ENCODE results near the gene NOVA1.

NOVA1 gene

DNA sequence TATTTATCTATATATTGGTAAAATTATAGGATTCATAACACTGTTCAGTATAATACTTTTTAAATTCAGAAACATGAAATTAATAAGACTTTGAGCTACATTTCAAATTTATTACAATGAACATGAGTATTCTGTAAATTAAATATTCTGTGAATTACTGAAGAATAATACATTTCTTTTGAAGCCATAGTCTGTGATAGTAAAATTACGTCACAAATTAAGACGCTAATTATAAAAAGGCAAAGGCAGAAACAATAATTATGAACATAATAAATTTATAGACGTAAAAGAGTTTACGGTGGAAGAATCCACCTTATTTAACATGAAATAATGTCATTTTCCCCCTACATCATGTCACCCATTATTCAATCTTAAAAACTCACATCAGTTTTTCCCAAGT, 118.9 kb downstream of the NOVA1 start:
- TF ChIP-seq, protein P1, sequence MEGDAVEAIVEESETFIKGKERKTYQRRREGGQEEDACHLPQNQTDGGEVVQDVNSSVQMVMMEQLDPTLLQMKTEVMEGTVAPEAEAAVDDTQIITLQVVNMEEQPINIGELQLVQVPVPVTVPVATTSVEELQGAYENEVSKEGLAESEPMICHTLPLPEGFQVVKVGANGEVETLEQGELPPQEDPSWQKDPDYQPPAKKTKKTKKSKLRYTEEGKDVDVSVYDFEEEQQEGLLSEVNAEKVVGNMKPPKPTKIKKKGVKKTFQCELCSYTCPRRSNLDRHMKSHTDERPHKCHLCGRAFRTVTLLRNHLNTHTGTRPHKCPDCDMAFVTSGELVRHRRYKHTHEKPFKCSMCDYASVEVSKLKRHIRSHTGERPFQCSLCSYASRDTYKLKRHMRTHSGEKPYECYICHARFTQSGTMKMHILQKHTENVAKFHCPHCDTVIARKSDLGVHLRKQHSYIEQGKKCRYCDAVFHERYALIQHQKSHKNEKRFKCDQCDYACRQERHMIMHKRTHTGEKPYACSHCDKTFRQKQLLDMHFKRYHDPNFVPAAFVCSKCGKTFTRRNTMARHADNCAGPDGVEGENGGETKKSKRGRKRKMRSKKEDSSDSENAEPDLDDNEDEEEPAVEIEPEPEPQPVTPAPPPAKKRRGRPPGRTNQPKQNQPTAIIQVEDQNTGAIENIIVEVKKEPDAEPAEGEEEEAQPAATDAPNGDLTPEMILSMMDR (IDR thresholded peaks at IDR 0.05; ENCODE audit: low read depth, low read length) = no peak
- no peak for DNase-seq (ENCODE audit: low read depth, low spot score)
- H3K4me3 ChIP-seq (ENCODE audit: low read depth, low read length) = no peak overlapping the region
- in situ Hi-C loops (cut with HindIII; ENCODE audit: low sequenced_read_pairs) = no loop called here

DNA sequence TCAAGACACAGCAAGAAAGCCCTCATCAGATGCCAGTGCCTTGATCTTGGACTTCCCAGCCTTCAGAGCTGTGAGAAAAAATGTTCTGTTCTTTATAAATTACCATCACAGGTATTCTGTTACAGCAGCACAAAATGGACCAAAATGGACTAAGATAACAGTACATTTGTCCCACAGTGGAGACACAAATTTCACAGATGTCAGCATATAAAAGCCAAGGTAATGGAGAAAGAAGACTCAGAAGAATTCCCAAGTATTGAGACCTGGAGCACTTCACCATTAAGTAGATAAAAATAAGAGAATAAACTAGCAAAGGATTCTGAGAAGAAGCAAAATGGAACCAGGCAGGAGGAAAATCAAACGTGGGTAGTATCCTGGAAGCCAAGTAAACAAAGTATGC, 131.0 kb downstream of the NOVA1 start:
- in situ Hi-C loops (cut with HindIII; ENCODE audit: low sequenced_read_pairs) = no loop called here
- TF ChIP-seq, protein P1 (IDR thresholded peaks at IDR 0.05; ENCODE audit: low read depth, low read length) = no peak
- no peak overlapping the region for H3K4me3 ChIP-seq (ENCODE audit: low read depth, low read length)

DNA sequence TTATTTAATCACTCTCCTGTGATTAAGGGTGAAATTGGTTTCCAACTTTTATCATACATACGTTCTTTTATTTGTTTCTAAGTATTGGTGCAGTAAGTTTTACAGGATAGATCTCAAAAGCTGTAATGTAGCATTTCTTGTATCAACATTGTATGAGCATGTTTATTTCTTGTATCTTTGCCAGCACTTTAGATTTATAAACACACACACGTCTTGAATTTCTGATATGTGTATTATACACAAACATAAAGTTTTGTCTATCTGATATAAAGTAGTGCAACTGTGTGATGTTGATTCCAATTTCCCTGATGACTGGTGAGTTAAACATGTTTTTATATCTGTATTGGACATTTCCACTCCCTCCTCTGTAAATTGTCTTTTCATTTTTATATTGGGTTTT, 134.7 kb downstream of the NOVA1 start:
- TF ChIP-seq, protein P1 (IDR thresholded peaks at IDR 0.05; ENCODE audit: low read depth, low read length) = no peak
- H3K4me3 ChIP-seq (ENCODE audit: low read depth, low read length) = no peak overlapping the region
- DNase-seq (ENCODE audit: low read depth, low spot score) = no peak
- in situ Hi-C loops (cut with HindIII; ENCODE audit: low sequenced_read_pairs) = no loop called here

More for the DNA sequence above, 131.0 kb downstream of the NOVA1 start:
- DNase-seq (ENCODE audit: low read depth, low spot score) = no peak

DNA sequence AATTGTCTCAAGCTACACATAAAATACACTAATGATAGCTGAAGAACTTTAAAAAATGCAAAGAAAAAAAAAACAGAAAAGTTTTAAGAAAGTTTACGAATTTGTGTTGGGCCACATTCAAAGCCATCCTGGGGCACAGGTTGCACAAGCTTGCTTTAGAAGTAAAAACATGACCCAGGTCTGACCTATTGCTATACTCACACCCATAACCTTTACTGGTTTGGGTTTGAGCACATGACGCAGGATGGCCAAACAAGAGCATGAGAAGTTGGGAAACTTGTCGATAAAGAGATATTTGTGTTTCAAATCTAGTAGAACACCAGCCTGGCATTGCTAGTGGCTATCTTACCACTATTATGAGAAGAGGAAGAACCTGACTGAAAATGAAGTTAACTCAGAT, 143.7 kb downstream of the NOVA1 start:
- DNase-seq (ENCODE audit: low read depth, low spot score) = no peak
- H3K4me3 ChIP-seq (ENCODE audit: low read depth, low read length) = no peak overlapping the region
- in situ Hi-C loops (cut with HindIII; ENCODE audit: low sequenced_read_pairs) = no loop called here
- TF ChIP-seq, protein P1 (IDR thresholded peaks at IDR 0.05; ENCODE audit: low read depth, low read length) = no peak

DNA sequence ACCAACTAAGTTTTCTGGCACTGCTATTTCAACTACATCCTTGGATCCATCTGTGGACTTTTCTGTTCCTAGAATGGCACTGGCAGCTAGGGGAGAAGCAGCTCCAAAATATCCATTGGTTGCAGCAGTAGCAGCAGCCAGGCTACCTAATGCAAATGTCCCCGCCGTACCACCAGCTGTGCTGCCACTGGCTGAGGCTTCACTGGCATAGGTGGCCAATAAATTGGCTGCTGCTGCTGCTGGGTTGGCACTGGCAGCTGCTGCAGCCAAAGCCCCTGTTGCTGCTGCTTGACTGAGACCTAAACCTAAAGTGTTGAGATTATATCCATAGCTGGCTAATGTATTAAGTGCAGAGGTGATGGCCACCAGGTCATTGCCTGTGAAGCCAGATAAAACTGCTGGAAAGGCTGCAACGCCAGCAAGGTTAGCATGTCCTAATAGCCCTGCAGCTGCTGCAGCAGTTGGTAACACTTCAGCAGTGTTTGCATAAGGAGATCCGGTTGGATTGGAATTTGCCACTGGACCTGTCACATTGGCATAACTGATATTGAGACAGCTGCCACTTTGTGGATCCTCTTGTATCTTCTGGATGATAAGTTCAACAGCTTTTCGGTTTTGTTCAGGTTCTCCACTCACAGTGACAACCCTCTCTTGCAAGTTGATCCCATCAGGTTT, 149.5 kb downstream of the NOVA1 start:
- in situ Hi-C loops (cut with HindIII; ENCODE audit: low sequenced_read_pairs) = no loop called here

DNA sequence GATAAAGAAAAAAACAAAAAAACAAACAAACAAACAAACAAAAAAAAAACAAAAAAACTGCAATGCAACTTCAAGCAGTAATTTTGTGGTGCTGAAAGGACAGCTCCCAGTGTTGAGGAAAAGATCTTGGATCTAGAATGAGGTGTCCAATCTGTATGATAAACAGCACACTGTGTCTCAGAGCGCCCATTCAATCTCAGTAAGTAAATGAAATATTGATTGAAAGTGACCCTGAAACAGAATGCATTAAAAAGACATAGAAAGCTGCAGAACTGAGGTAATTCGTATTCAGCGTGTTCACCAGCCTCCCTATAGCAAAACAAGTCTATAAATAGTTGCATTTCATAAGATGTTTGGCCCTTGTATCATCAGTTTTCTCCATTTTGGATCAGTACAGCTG, 153.0 kb downstream of the NOVA1 start:
- in situ Hi-C loops (cut with HindIII; ENCODE audit: low sequenced_read_pairs) = no loop called here
- TF ChIP-seq, protein P1 (IDR thresholded peaks at IDR 0.05; ENCODE audit: low read depth, low read length) = no peak
- H3K4me3 ChIP-seq (ENCODE audit: low read depth, low read length) = no peak overlapping the region
- DNase-seq (ENCODE audit: low read depth, low spot score) = peak; percentile 21

More for the DNA sequence above, 149.5 kb downstream of the NOVA1 start:
- TF ChIP-seq, protein P1 (IDR thresholded peaks at IDR 0.05; ENCODE audit: low read depth, low read length) = no peak
- H3K4me3 ChIP-seq (ENCODE audit: low read depth, low read length) = no peak overlapping the region
- no peak for DNase-seq (ENCODE audit: low read depth, low spot score)

All from astrocyte of the spinal cord (primary cell).